Stimulated activated naive B cell treated with anti-CD40 and anti-IgM and Interleukin-4, amounts not matched to agents 10 μg/mL and 1 μg/mL and 100 μg/mL, for 72 hours (primary cell): ENCODE data around the gene LRMDA.

Experiments used
- ATAC-seq, 2 donors: fragments of 150-1000 bp; cut with Tn5 transposase; replicated peaks; 2 replicates each; pipeline ENCODE4 v1.10.0; 2021; ENCODE audit warnings: moderate library complexity in 1 of 2
- DNase-seq: peaks from one replicate; pipeline ENCODE4 v3.0.0; 2021
- H3K27ac Mint-ChIP-seq: one replicate; pipeline ENCODE4 v1.8.0; 2022; ENCODE audit warnings: mild to moderate bottlenecking, mixed read lengths
- H3K27me3 Mint-ChIP-seq, 2 donors: one replicate each; pipeline ENCODE4 v1.8.0; 2022; ENCODE audit warnings: mixed read lengths in 2 of 2
- H3K36me3 Mint-ChIP-seq, 2 donors: one replicate each; pipeline ENCODE4 v1.8.0; 2022; ENCODE audit warnings: mixed read lengths in 2 of 2, mild to moderate bottlenecking in 1 of 2
- H3K4me1 Mint-ChIP-seq, 2 donors: one replicate each; pipeline ENCODE4 v1.8.0; 2022; ENCODE audit warnings: mixed read lengths in 2 of 2, mild to moderate bottlenecking in 1 of 2
- H3K4me3 Mint-ChIP-seq, 2 donors: one replicate each; pipeline ENCODE4 v1.8.0; 2022; ENCODE audit warnings: mild to moderate bottlenecking in 2 of 2, mixed read lengths in 2 of 2, moderate library complexity in 1 of 2
- H3K9me3 Mint-ChIP-seq, 2 donors: one replicate each; pipeline ENCODE4 v1.8.0; 2022; ENCODE audit warnings: mixed read lengths in 2 of 2, mild to moderate bottlenecking in 1 of 2

LRMDA gene

GRCh38 chr10:75694790-75695189, 263.4 kb downstream of the LRMDA start:
- H3K27me3 Mint-ChIP-seq, result peaks cover 0 to 5% of the 10 kb centered on the region in 2 donors
- no peaks in the 10 kb centered on the region for H3K4me1 Mint-ChIP-seq
- H3K4me3 Mint-ChIP-seq, result no peak overlapping the region
- DNase-seq (no peak), ATAC-seq (no peak)
- H3K9me3 Mint-ChIP-seq, result peaks cover 0 to 5% of the 10 kb centered on the region in 2 donors
- no peaks in the 10 kb centered on the region for H3K36me3 Mint-ChIP-seq
- H3K27ac Mint-ChIP-seq, result no peak overlapping the region

GRCh38 chr10:75695994-75696393, 264.6 kb downstream of the LRMDA start:
- Mint-ChIP-seq H3K27ac (no peak overlapping the region), H3K4me1 (no peaks in the 10 kb centered on the region), H3K4me3 (no peak overlapping the region), H3K36me3 (no peaks in the 10 kb centered on the region), H3K9me3 (peaks cover 0 to 5% of the 10 kb centered on the region in 2 donors), H3K27me3 (peaks cover 0 to 5% of the 10 kb centered on the region in 2 donors)
- DNase-seq (no peak), ATAC-seq (no peak)

GRCh38 chr10:75696536-75696935, 265.1 kb downstream of the LRMDA start:
- Mint-ChIP-seq H3K27ac (no peak overlapping the region), H3K9me3 (peaks cover 0 to 5% of the 10 kb centered on the region in 2 donors), H3K36me3 (no peaks in the 10 kb centered on the region), H3K4me3 (no peak overlapping the region), H3K4me1 (no peaks in the 10 kb centered on the region), H3K27me3 (peaks cover 0 to 5% of the 10 kb centered on the region in 2 donors)
- DNase-seq (no peak), ATAC-seq (no peak)

- Mint-ChIP-seq H3K9me3 (peaks cover 3 to 4% of the 10 kb centered on the region in 2 donors), H3K27ac (no peak overlapping the region), H3K4me1 (no peaks in the 10 kb centered on the region), H3K27me3 (peaks cover 6 to 8% of the 10 kb centered on the region in 2 donors), H3K36me3 (no peaks in the 10 kb centered on the region), H3K4me3 (no peak overlapping the region)
- no peak for DNase-seq
- no peak for ATAC-seq
Measured at GRCh38 chr10:75703191-75703854, 271.9 kb downstream of the LRMDA start.

GRCh38 chr10:75705426-75705825, 274.0 kb downstream of the LRMDA start:
- Mint-ChIP-seq H3K36me3 (no peaks in the 10 kb centered on the region), H3K4me1 (no peaks in the 10 kb centered on the region), H3K27me3 (peaks cover 15% of the 10 kb centered on the region in 2 donors), H3K27ac (no peak overlapping the region), H3K9me3 (peaks cover 0 to 4% of the 10 kb centered on the region in 2 donors), H3K4me3 (no peak overlapping the region)
- DNase-seq (no peak), ATAC-seq (no peak)

GRCh38 chr10:75707080-75707840, 275.8 kb downstream of the LRMDA start:
- peaks cover 15 to 19% of the 10 kb centered on the region in 2 donors for H3K27me3 Mint-ChIP-seq
- H3K4me3 Mint-ChIP-seq, result no peak overlapping the region
- no peak overlapping the region for H3K27ac Mint-ChIP-seq
- ATAC-seq, result no peak
- H3K36me3 Mint-ChIP-seq, result no peaks in the 10 kb centered on the region
- peaks cover 0 to 4% of the 10 kb centered on the region in 2 donors for H3K9me3 Mint-ChIP-seq
- DNase-seq, result no peak
- H3K4me1 Mint-ChIP-seq, result peaks cover 0 to 3% of the 10 kb centered on the region in 2 donors

GRCh38 chr10:75708060-75708459, 276.6 kb downstream of the LRMDA start:
- no peak overlapping the region for H3K27ac Mint-ChIP-seq
- H3K4me3 Mint-ChIP-seq, result no peak overlapping the region
- peaks cover 0 to 7% of the 10 kb centered on the region in 2 donors for H3K4me1 Mint-ChIP-seq
- DNase-seq (no peak), ATAC-seq (no peak)
- peaks cover 0 to 4% of the 10 kb centered on the region in 2 donors for H3K9me3 Mint-ChIP-seq
- H3K27me3 Mint-ChIP-seq, result peaks cover 15 to 23% of the 10 kb centered on the region in 2 donors
- H3K36me3 Mint-ChIP-seq, result no peaks in the 10 kb centered on the region

- Mint-ChIP-seq H3K4me1 (peaks cover 0 to 7% of the 10 kb centered on the region in 2 donors), H3K4me3 (no peak overlapping the region), H3K27ac (no peak overlapping the region), H3K36me3 (no peaks in the 10 kb centered on the region), H3K27me3 (peaks cover 15 to 26% of the 10 kb centered on the region in 2 donors), H3K9me3 (peaks cover 0 to 4% of the 10 kb centered on the region in 2 donors)
- no peak for DNase-seq
- ATAC-seq, result no peak
Measured at GRCh38 chr10:75709245-75709644, 277.8 kb downstream of the LRMDA start.

- Mint-ChIP-seq H3K4me3 (no peak overlapping the region), H3K27ac (no peak overlapping the region), H3K4me1 (peaks cover 0 to 7% of the 10 kb centered on the region in 2 donors), H3K9me3 (peaks cover 0 to 4% of the 10 kb centered on the region in 2 donors), H3K27me3 (peaks cover 17 to 29% of the 10 kb centered on the region in 2 donors), H3K36me3 (no peaks in the 10 kb centered on the region)
- ATAC-seq (no peak), DNase-seq (no peak)
Measured at GRCh38 chr10:75709811-75710210, 278.4 kb downstream of the LRMDA start.

GRCh38 chr10:75712242-75712880, 280.9 kb downstream of the LRMDA start:
- Mint-ChIP-seq H3K9me3 (no peaks in the 10 kb centered on the region), H3K4me3 (no peak overlapping the region), H3K27ac (no peak overlapping the region), H3K27me3 (peaks cover 14 to 28% of the 10 kb centered on the region in 2 donors), H3K4me1 (peaks cover 0 to 7% of the 10 kb centered on the region in 2 donors), H3K36me3 (no peaks in the 10 kb centered on the region)
- no peak for DNase-seq
- ATAC-seq, result no peak

- no peak for DNase-seq
- H3K4me1 Mint-ChIP-seq, result peaks cover 0 to 7% of the 10 kb centered on the region in 2 donors
- ATAC-seq, result no peak
- H3K27ac Mint-ChIP-seq, result no peak overlapping the region
- H3K36me3 Mint-ChIP-seq, result no peaks in the 10 kb centered on the region
- peaks cover 5 to 17% of the 10 kb centered on the region in 2 donors for H3K27me3 Mint-ChIP-seq
- no peak overlapping the region for H3K4me3 Mint-ChIP-seq
- no peaks in the 10 kb centered on the region for H3K9me3 Mint-ChIP-seq
Measured at GRCh38 chr10:75716506-75716905, 285.1 kb downstream of the LRMDA start.

- Mint-ChIP-seq H3K4me1 (peaks cover 0 to 3% of the 10 kb centered on the region in 2 donors), H3K4me3 (no peak overlapping the region), H3K27me3 (peaks cover 5 to 12% of the 10 kb centered on the region in 2 donors), H3K27ac (no peak overlapping the region), H3K36me3 (no peaks in the 10 kb centered on the region), H3K9me3 (no peaks in the 10 kb centered on the region)
- no peak for DNase-seq
- ATAC-seq, result no peak
Measured at GRCh38 chr10:75717126-75717916, 285.9 kb downstream of the LRMDA start.

- DNase-seq (no peak), ATAC-seq (no peak)
- Mint-ChIP-seq H3K4me1 (no peaks in the 10 kb centered on the region), H3K27me3 (peaks cover 5% of the 10 kb centered on the region in 2 donors), H3K36me3 (no peaks in the 10 kb centered on the region), H3K4me3 (no peak overlapping the region), H3K27ac (no peak overlapping the region), H3K9me3 (no peaks in the 10 kb centered on the region)
Measured at GRCh38 chr10:75718991-75719390, 287.6 kb downstream of the LRMDA start.

- Mint-ChIP-seq H3K4me3 (no peak overlapping the region), H3K27ac (no peak overlapping the region), H3K36me3 (no peaks in the 10 kb centered on the region), H3K4me1 (no peaks in the 10 kb centered on the region), H3K9me3 (no peaks in the 10 kb centered on the region), H3K27me3 (no peaks in the 10 kb centered on the region)
- ATAC-seq (no peak), DNase-seq (no peak)
Measured at GRCh38 chr10:75720157-75720556, 288.7 kb downstream of the LRMDA start.
